GM12873 (cell line): Measurements from ENCODE around the gene NPLOC4.

Experiments used
- CTCF ChIP-seq: IDR thresholded peaks from 2 replicates; pipeline ENCODE4 v1.5.1; 2012; ENCODE audit warnings: low read depth, mild to moderate bottlenecking, moderate library complexity, low read length, control low read depth; ENCODE audit not compliant: insufficient read depth; ENCODE audit errors: missing control alignments

Gene NPLOC4

GRCh38 chr17:81523402-81524038 is 113.4 kb downstream of the NPLOC4 start:
- peak; percentile 5 for TF ChIP-seq CTCF

- TF ChIP-seq CTCF: no peak
Observed at GRCh38 chr17:81522491-81523401, 114.2 kb downstream of the NPLOC4 start.

- no peak for TF ChIP-seq CTCF
Observed at GRCh38 chr17:81520021-81520901, 116.7 kb downstream of the NPLOC4 start.

GRCh38 chr17:81519284-81520020 is 117.5 kb downstream of the NPLOC4 start:
- TF ChIP-seq CTCF: peak; percentile 62

GRCh38 chr17:81518785-81519283 is 118.1 kb downstream of the NPLOC4 start:
- TF ChIP-seq CTCF: no peak

- no peak for TF ChIP-seq CTCF
Observed at GRCh38 chr17:81518113-81518784, 118.7 kb downstream of the NPLOC4 start.
